CD4-positive, alpha-beta memory T cell (primary cell): ENCODE measurements around the gene BCAP31. TPM values are rescaled to one million over a fixed set of nuclear protein-coding genes. Genes with fewer than 3 reads are reported as not detected.
"Not testable (repeated sequence)": the region's sequence is repeated elsewhere in the genome, so short reads cannot be mapped to it uniquely, and the experiment has no call there.

Experiments used
- CTCF ChIA-PET: fragments of 350-600 bp; sonication (Branson Sonifier 250); formaldehyde crosslinking; loops from one replicate; lab custom pipeline; 2021; ENCODE audit warnings: inconsistent platforms; ENCODE audit not compliant: partially characterized antibody; lab: Charles Lee
- POLR2A ChIA-PET: fragments of 350-600 bp; sonication (Branson Sonifier 250); formaldehyde crosslinking; loops from one replicate; lab custom pipeline; 2021; ENCODE audit not compliant: partially characterized antibody; lab: Charles Lee
- DNase-seq, 5 donors: peaks; one replicate each; pipeline versions ENCODE4 v3.0.0 to v3.0.0-alpha.2; 2020 to 2022; ENCODE audit warnings: mixed read lengths in 1 of 5
- H3K27ac ChIP-seq: one replicate; pipeline ENCODE4 v1.7.0; 2013; ENCODE audit warnings: low read depth, low read length
- H3K27me3 ChIP-seq: 2 replicates; pipeline ENCODE4 v1.7.0; 2013; ENCODE audit warnings: mild to moderate bottlenecking, low read length, moderate library complexity; ENCODE audit not compliant: insufficient read depth
- H3K36me3 ChIP-seq: 2 replicates; pipeline ENCODE4 v1.7.0; 2013; ENCODE audit warnings: mild to moderate bottlenecking, low read length, moderate library complexity; ENCODE audit not compliant: insufficient read depth
- H3K4me1 ChIP-seq: 2 replicates; pipeline ENCODE4 v1.7.0; 2013; ENCODE audit warnings: mild to moderate bottlenecking, low read length, moderate library complexity; ENCODE audit not compliant: insufficient read depth
- H3K4me3 ChIP-seq, 2 donors: one replicate each; pipeline ENCODE4 v1.7.0; 2013; ENCODE audit warnings: low read length in 2 of 2, mild to moderate bottlenecking in 1 of 2
- H3K9me3 ChIP-seq, 2 donors: one replicate each; pipeline ENCODE4 v1.7.0; 2013; ENCODE audit warnings: low read length in 2 of 2, control low read depth in 1 of 2; ENCODE audit not compliant: control insufficient read depth in 1 of 2
- H3K27ac Mint-ChIP-seq, 7 donors: one replicate each; pipeline ENCODE4 v1.8.0; 2020 to 2021; ENCODE audit warnings: mixed read lengths in 7 of 7, mild to moderate bottlenecking in 6 of 7, inconsistent platforms in 3 of 7, moderate library complexity in 3 of 7
- H3K27me3 Mint-ChIP-seq, 2 donors: one replicate each; pipeline ENCODE4 v1.8.0; 2020 to 2021; ENCODE audit warnings: mixed read lengths in 2 of 2
- H3K36me3 Mint-ChIP-seq, 2 donors: one replicate each; pipeline ENCODE4 v1.8.0; 2020 to 2021; ENCODE audit warnings: mixed read lengths in 2 of 2, inconsistent platforms in 1 of 2, mild to moderate bottlenecking in 1 of 2
- H3K4me1 Mint-ChIP-seq, 4 donors: one replicate each; pipeline ENCODE4 v1.8.0; 2020 to 2021; ENCODE audit warnings: mixed read lengths in 4 of 4, mild to moderate bottlenecking in 1 of 4
- H3K4me3 Mint-ChIP-seq, 8 donors: one replicate each; pipeline ENCODE4 v1.8.0; 2020 to 2021; ENCODE audit warnings: mixed read lengths in 8 of 8, mild to moderate bottlenecking in 7 of 8, moderate library complexity in 6 of 8, inconsistent platforms in 3 of 8
- H3K9me3 Mint-ChIP-seq, 8 donors: one replicate each; pipeline ENCODE4 v1.8.0; 2020 to 2021; ENCODE audit warnings: mixed read lengths in 8 of 8, mild to moderate bottlenecking in 5 of 8, inconsistent platforms in 3 of 8, moderate library complexity in 1 of 8
- intact Hi-C: fragments of 100-400 bp; cut with micrococcal nuclease; formaldehyde crosslinking; loops from one replicate; pipeline ENCODE4 v1.15.1; 2023
- polyA plus RNA-seq, 2 donors: library from polyadenylated mRNA; unstranded; fragments of 300-500 nt; fragmentation: Illumina TruSeq; gene quantifications; one replicate each; pipeline ENCODE4 v1.2.3, GENCODE V29; 2021
- total RNA-seq, 2 experiments: library from RNA; stranded (reverse); gene quantifications; one replicate each; pipeline ENCODE4 v1.2.3, GENCODE V29; 2021

Gene BCAP31
- total and polyA plus RNA-seq, 4 experiments from 2014 or later = 126 to 510 (median 217) TPM

DNA sequence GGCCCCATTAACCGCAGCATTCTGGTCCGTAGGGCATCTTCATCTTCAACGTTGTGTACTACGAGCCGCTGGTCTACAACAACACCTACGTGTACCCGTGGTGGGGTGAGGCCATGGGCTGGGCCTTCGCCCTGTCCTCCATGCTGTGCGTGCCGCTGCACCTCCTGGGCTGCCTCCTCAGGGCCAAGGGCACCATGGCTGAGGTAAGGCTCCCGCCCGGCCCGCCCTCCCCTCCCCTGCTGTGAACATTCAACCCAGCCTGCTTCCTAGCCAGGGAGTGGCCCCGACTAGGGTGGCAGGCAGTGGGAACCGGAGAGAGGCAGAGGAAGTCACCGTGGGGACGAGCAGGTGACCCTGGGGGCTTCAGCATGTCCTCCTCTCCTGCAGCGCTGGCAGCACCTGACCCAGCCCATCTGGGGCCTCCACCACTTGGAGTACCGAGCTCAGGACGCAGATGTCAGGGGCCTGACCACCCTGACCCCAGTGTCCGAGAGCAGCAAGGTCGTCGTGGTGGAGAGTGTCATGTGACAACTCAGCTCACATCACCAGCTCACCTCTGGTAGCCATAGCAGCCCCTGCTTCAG is 29.4 kb downstream of the BCAP31 start:
- ChIA-PET CTCF (no interaction called here), POLR2A (no interaction called here)
- no peak overlapping the region for H3K4me3 Mint-ChIP-seq
- Histone ChIP-seq H3K4me3 (no peak overlapping the region), H3K9me3 (no peaks in the 10 kb centered on the region), H3K4me1 (no peaks in the 10 kb centered on the region), H3K36me3 (no peaks in the 10 kb centered on the region), H3K27me3 (no peaks in the 10 kb centered on the region), H3K27ac (no peak overlapping the region)
- intact Hi-C loops = no loop called here
- no peak for DNase-seq
- no peaks in the 10 kb centered on the region for H3K9me3 Mint-ChIP-seq
- no peak overlapping the region for H3K27ac Mint-ChIP-seq
- no peaks in the 10 kb centered on the region for H3K27me3 Mint-ChIP-seq
- no peaks in the 10 kb centered on the region for H3K4me1 Mint-ChIP-seq
- peaks cover 0 to 21% of the 10 kb centered on the region in 2 donors for H3K36me3 Mint-ChIP-seq

DNA sequence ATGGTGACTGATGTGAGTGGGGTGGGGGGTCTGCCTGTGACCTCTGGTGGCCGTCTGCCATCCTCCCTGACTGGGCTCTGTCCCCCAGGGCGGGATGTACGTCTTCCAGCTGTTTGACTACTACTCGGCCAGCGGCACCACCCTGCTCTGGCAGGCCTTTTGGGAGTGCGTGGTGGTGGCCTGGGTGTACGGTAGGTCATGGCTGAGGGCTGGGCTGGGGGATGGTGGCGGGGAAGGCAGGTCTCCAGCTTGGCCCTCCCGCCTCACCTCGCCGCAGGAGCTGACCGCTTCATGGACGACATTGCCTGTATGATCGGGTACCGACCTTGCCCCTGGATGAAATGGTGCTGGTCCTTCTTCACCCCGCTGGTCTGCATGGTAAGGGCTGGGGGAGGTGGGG is 29.9 kb downstream of the BCAP31 start:
- intact Hi-C loops, H3K9me3 Mint-ChIP-seq, POLR2A ChIA-PET, H3K9me3 ChIP-seq, H3K27ac ChIP-seq, H3K4me1 Mint-ChIP-seq, H3K4me3 ChIP-seq, H3K27me3 ChIP-seq, H3K27ac Mint-ChIP-seq, H3K27me3 Mint-ChIP-seq, H3K4me1 ChIP-seq, H3K36me3 ChIP-seq, CTCF ChIA-PET, H3K4me3 Mint-ChIP-seq, DNase-seq: not testable (repeated sequence)
- peaks cover 0 to 21% of the 10 kb centered on the region in 2 donors for H3K36me3 Mint-ChIP-seq

DNA sequence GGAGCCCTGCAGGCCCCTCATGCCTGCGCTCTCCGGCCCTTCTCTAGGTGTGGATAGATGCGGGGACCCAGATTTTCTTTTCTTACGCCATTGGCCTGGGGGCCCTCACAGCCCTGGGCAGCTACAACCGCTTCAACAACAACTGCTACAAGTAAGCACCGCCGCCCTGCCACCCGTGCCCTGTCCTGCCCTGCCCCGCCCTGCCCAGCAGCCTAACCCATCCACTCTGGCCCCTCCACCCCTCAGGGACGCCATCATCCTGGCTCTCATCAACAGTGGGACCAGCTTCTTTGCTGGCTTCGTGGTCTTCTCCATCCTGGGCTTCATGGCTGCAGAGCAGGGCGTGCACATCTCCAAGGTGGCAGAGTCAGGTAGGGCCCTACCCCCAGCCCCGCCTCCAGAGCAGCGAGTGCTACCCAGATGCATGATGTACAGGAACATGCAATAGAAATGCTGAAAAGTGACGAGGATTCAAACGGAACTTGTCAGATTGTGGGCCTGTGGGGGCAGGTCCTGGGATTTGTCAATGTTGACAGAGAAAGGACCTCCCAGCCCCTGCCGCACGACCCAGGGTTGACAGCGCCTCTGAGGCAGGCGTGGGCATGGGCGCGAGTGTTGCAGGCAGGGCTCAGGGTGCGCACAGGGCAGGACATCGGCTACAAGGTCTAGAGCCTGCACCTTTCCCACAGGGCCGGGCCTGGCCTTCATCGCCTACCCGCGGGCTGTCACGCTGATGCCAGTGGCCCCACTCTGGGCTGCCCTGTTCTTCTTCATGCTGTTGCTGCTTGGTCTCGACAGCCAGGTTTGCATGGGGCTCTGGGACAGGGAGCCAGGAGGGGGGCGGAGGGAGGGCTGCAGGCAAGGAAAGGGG is 30.7 kb downstream of the BCAP31 start:
- DNase-seq = no peak
- Mint-ChIP-seq H3K27ac (no peak overlapping the region), H3K4me3 (no peak overlapping the region), H3K4me1 (no peaks in the 10 kb centered on the region), H3K27me3 (no peaks in the 10 kb centered on the region), H3K36me3 (peaks cover 0 to 17% of the 10 kb centered on the region in 2 donors), H3K9me3 (no peaks in the 10 kb centered on the region)
- no peaks in the 10 kb centered on the region for H3K4me1 ChIP-seq
- intact Hi-C loops = no loop called here
- H3K4me3 ChIP-seq = no peak overlapping the region
- POLR2A ChIA-PET = no interaction called here
- H3K27me3 ChIP-seq = no peaks in the 10 kb centered on the region
- CTCF ChIA-PET = interaction anchor here (0.8 kb wide), 1 partner anchor 9 kb away, joined by 3 read pairs; no protein-coding TSS in a partner anchor
- H3K9me3 ChIP-seq = no peaks in the 10 kb centered on the region
- H3K27ac ChIP-seq = no peak overlapping the region
- H3K36me3 ChIP-seq = no peaks in the 10 kb centered on the region

DNA sequence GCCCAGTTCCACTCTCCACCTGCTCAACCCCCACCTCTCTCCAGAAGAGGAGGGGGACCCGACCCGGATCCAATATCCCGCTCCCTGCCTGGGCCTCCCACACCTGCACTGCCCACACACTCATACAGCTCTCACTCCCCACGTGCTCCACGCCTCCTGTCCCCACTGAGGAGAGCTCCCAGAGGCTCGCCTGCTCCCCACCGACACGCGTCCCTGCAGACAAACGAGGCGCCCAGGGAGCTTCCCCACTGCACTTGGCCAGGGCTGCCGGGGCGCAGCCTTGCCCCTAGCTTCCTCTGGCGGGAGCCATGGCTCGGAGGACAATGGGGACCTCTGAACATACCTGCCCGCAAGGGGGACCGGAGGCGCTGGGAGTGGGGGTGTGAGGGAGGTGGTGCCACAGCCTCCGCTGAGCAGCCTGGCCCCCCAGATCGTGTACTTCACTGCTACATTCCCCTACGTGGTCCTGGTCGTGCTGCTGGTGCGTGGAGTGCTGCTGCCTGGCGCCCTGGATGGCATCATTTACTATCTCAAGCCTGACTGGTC is 31.5 kb downstream of the BCAP31 start:
- H3K27me3 ChIP-seq = no peaks in the 10 kb centered on the region
- H3K9me3 ChIP-seq = no peaks in the 10 kb centered on the region
- H3K4me3 ChIP-seq = no peak overlapping the region
- H3K4me3 Mint-ChIP-seq = no peak overlapping the region
- POLR2A ChIA-PET = no interaction called here
- no peak overlapping the region for H3K27ac ChIP-seq
- H3K4me1 Mint-ChIP-seq = no peaks in the 10 kb centered on the region
- no peaks in the 10 kb centered on the region for H3K4me1 ChIP-seq
- no peaks in the 10 kb centered on the region for H3K27me3 Mint-ChIP-seq
- peaks cover 0 to 13% of the 10 kb centered on the region in 2 donors for H3K36me3 Mint-ChIP-seq
- H3K9me3 Mint-ChIP-seq = no peaks in the 10 kb centered on the region
- H3K36me3 ChIP-seq = no peaks in the 10 kb centered on the region
- H3K27ac Mint-ChIP-seq = peak overlapping the region in 1 of 7 donors; percentile 68
- CTCF ChIA-PET = interaction anchor here (0.7 to 0.8 kb wide), 2 partner anchors 9 to 62 kb away, joined by 3 read pairs; no protein-coding TSS in a partner anchor
- intact Hi-C loops = no loop called here
- no peak for DNase-seq

DNA sequence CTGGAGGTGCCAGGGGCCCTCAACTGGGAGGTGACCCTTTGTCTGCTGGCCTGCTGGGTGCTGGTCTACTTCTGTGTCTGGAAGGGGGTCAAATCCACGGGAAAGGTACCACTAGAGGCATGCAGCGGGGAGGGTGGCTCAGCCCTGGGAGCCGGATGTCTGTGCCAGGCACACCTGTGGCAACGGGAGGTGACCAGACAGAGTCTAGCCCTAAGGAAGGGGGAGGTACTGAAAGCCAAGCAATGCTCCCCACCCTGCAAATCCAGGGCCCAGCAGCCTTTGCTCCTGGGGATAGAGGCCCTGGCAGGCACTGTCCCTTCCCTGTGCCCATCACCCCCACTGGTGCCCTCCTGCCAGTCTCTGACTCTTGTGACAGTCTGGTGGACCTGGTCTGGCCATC is 32.2 kb downstream of the BCAP31 start:
- no peaks in the 10 kb centered on the region for H3K9me3 Mint-ChIP-seq
- no peak for DNase-seq
- H3K27me3 ChIP-seq = no peaks in the 10 kb centered on the region
- H3K4me3 ChIP-seq = no peak overlapping the region
- ChIA-PET CTCF (interaction anchor here (0.7 kb wide), 1 partner anchor 63 kb away, joined by 3 read pairs; no protein-coding TSS in a partner anchor), POLR2A (no interaction called here)
- no peaks in the 10 kb centered on the region for H3K36me3 ChIP-seq
- H3K9me3 ChIP-seq = no peaks in the 10 kb centered on the region
- no peak overlapping the region for H3K27ac ChIP-seq
- no peak overlapping the region for H3K27ac Mint-ChIP-seq
- H3K36me3 Mint-ChIP-seq = peaks cover 0 to 6% of the 10 kb centered on the region in 2 donors
- intact Hi-C loops = no loop called here
- no peak overlapping the region for H3K4me3 Mint-ChIP-seq
- no peaks in the 10 kb centered on the region for H3K4me1 ChIP-seq
- no peaks in the 10 kb centered on the region for H3K27me3 Mint-ChIP-seq
- no peaks in the 10 kb centered on the region for H3K4me1 Mint-ChIP-seq

DNA sequence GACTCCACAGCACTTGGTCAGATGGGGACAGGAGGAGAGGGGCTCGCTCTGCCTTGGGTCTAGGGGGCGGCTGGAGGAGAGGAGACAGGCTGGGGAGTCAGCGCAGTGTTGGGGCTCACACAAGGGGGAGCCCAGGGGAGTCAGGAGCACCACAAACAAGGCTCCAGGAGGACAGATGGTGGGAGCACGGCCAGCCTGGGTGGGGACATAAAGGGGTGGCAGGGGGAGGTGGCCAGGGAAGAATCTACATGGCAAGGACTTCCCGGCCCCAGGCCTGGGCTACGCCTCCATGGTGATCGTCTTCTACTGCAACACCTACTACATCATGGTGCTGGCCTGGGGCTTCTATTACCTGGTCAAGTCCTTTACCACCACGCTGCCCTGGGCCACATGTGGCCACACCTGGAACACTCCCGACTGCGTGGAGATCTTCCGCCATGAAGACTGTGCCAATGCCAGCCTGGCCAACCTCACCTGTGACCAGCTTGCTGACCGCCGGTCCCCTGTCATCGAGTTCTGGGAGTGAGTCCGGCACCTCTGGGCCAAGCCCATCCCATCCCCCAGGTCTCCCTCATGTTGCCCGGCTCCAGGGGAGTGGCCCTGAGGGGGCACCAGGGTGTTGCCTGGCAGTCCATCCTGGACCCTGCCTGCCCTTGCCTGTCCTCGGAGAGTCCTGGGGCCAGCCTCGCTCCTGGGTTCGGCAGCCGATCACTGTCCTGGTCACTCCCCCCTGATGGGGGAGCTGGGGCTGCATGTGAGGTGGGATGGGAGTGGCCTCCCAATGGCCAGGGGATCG is 33.0 kb downstream of the BCAP31 start:
- H3K36me3 Mint-ChIP-seq, H3K27me3 ChIP-seq, H3K9me3 ChIP-seq, H3K9me3 Mint-ChIP-seq, H3K4me3 ChIP-seq, DNase-seq, H3K36me3 ChIP-seq, H3K4me1 Mint-ChIP-seq, H3K4me1 ChIP-seq, intact Hi-C loops, POLR2A ChIA-PET, CTCF ChIA-PET, H3K27me3 Mint-ChIP-seq, H3K4me3 Mint-ChIP-seq, H3K27ac Mint-ChIP-seq, H3K27ac ChIP-seq: not testable (repeated sequence)

DNA sequence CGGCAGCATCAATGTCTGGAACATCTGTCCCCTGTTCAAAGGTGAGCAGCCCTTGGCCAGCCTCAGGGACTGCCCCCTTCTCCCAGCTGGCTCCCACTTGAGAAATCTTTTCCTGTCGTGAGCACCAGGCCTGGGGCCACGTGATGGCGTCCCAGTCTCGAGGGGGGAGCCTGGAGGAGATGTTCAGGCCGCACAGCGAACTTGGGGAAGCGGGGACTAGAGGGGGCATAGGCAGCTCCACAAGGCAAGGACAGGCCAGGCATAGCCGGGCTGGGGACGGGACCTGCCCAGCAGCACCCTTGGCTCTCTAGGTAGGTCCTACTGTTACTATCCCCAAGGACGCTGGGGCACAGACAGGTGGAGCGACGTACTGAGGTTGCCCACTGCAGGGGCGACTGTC is 33.7 kb downstream of the BCAP31 start:
- Mint-ChIP-seq H3K9me3 (no peaks in the 10 kb centered on the region), H3K36me3 (no peaks in the 10 kb centered on the region), H3K27ac (peak overlapping the region in 1 of 7 donors; percentile 29), H3K4me1 (no peaks in the 10 kb centered on the region), H3K27me3 (no peaks in the 10 kb centered on the region), H3K4me3 (peak overlapping the region in 2 of 8 donors; percentile 2 to 55)
- Histone ChIP-seq H3K27me3 (no peaks in the 10 kb centered on the region), H3K4me3 (no peak overlapping the region), H3K9me3 (no peaks in the 10 kb centered on the region), H3K4me1 (no peaks in the 10 kb centered on the region), H3K36me3 (no peaks in the 10 kb centered on the region), H3K27ac (no peak overlapping the region)
- ChIA-PET POLR2A (no interaction called here), CTCF (no interaction called here)
- intact Hi-C loops = no loop called here
- no peak for DNase-seq
